Fibroblast of villous mesenchyme (primary cell): ENCODE data around the gene HEY2. TPM values are rescaled to one million over a fixed set of nuclear protein-coding genes. Genes with fewer than 3 reads are reported as not detected.
A peak's percentile ranks its signal among the peaks of the same experiment; 100 is the strongest.

Experiments used
- DNase-seq: peaks from one replicate; pipeline ENCODE4 v3.0.0-alpha.2; 2010; ENCODE audit warnings: low read depth
- H3K4me3 ChIP-seq: 2 replicates; pipeline ENCODE4 v1.5.1; 2011; ENCODE audit warnings: low read depth, mild to moderate bottlenecking, low read length
- CTCF ChIP-seq: IDR thresholded peaks from 2 replicates; pipeline ENCODE4 v1.5.1; 2012; ENCODE audit warnings: low read depth, mild to moderate bottlenecking, low read length; ENCODE audit not compliant: insufficient read depth
- total RNA-seq: library from RNA; depleted of rRNA; stranded (reverse); fragments of >200 nt; gene quantifications from 2 replicates; pipeline ENCODE4 v1.2.3, GENCODE V29; 2012

HEY2 gene
- total RNA-seq, 1 donor, result not detected

- DNase-seq, result peak; percentile 73
- no peak overlapping the region for H3K4me3 ChIP-seq
- no peak for TF ChIP-seq CTCF
These were observed 45.1 kb downstream of the HEY2 start for GRCh38 chr6:125794342-125795137.

GRCh38 chr6:125795301-125795700, 45.9 kb downstream of the HEY2 start:
- no peak for TF ChIP-seq CTCF
- no peak overlapping the region for H3K4me3 ChIP-seq
- DNase-seq, result no peak

- TF ChIP-seq CTCF, result no peak
- H3K4me3 ChIP-seq, result no peak overlapping the region
- DNase-seq, result no peak
These were observed 47.9 kb downstream of the HEY2 start for GRCh38 chr6:125797120-125797885.

GRCh38 chr6:125797886-125798444, 48.5 kb downstream of the HEY2 start:
- no peak overlapping the region for H3K4me3 ChIP-seq
- DNase-seq, result no peak
- no peak for TF ChIP-seq CTCF

- DNase-seq, result no peak
- H3K4me3 ChIP-seq, result no peak overlapping the region
- no peak for TF ChIP-seq CTCF
These were observed 49.5 kb downstream of the HEY2 start for GRCh38 chr6:125798734-125799508.

- TF ChIP-seq CTCF, result no peak
- H3K4me3 ChIP-seq, result no peak overlapping the region
- no peak for DNase-seq
These were observed 53.0 kb downstream of the HEY2 start for GRCh38 chr6:125802383-125802782.
